ENCODE data around the gene KMT2B.
A peak's percentile ranks its signal among the peaks of the same experiment; 100 is the strongest.

The KMT2B gene

DNA sequence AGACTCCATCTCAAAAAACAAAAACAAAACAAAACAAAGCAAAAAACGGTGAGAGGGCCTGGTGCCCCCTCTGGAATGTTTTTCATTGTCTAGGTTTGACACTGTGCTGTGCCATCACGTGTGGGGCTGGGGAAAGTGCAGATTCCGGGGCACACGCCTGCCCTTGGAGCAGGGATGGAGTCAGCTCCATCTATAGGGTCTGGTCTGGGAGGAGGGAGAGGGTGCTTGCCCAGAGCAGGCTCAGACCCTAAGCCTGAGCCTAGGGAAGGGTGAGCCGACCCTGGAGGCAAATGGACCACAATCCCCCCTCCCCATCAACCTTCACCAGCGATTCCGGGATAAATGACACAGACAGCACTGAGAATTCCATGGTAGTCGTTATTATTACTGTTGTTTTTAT lies 24.4 kb upstream of the KMT2B start:
- no peak overlapping the region for H3K9ac ChIP-seq (ENCODE audit: low read depth, low read length, poor library complexity, severe bottlenecking)
- H3K4me3 ChIP-seq (ENCODE audit: low read length, poor library complexity, severe bottlenecking) = no peak overlapping the region
- H3K36me3 ChIP-seq (ENCODE audit: insufficient read depth, low read length) = no peaks in the 10 kb centered on the region
- no peak overlapping the region for H2AFZ ChIP-seq (ENCODE audit: low read length)
- no peaks in the 10 kb centered on the region for H3K27me3 ChIP-seq (ENCODE audit: insufficient read depth, low read length, poor library complexity, severe bottlenecking)
- no peaks in the 10 kb centered on the region for H3K4me1 ChIP-seq (ENCODE audit: insufficient read depth, low read length, poor library complexity, severe bottlenecking)
- TF ChIP-seq, protein P1, sequence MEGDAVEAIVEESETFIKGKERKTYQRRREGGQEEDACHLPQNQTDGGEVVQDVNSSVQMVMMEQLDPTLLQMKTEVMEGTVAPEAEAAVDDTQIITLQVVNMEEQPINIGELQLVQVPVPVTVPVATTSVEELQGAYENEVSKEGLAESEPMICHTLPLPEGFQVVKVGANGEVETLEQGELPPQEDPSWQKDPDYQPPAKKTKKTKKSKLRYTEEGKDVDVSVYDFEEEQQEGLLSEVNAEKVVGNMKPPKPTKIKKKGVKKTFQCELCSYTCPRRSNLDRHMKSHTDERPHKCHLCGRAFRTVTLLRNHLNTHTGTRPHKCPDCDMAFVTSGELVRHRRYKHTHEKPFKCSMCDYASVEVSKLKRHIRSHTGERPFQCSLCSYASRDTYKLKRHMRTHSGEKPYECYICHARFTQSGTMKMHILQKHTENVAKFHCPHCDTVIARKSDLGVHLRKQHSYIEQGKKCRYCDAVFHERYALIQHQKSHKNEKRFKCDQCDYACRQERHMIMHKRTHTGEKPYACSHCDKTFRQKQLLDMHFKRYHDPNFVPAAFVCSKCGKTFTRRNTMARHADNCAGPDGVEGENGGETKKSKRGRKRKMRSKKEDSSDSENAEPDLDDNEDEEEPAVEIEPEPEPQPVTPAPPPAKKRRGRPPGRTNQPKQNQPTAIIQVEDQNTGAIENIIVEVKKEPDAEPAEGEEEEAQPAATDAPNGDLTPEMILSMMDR (conservative IDR thresholded peaks at IDR 0.05; ENCODE audit: low read length) = no peak
- no peak for TF ChIP-seq EZH2phosphoT487 (IDR thresholded peaks at IDR 0.05; ENCODE audit: borderline replicate concordance)
- H4K20me1 ChIP-seq (ENCODE audit: insufficient read depth, low read length, poor library complexity, severe bottlenecking) = no peaks in the 10 kb centered on the region
- no peak overlapping the region for H3K4me2 ChIP-seq (ENCODE audit: low read depth, low read length, poor library complexity, severe bottlenecking)
- H3K9me3 ChIP-seq (ENCODE audit: insufficient read depth, low read depth, low read length) = no peaks in the 10 kb centered on the region
- no peaks in the 10 kb centered on the region for H3F3A ChIP-seq (ENCODE audit: low read depth)
- H3K9me2 ChIP-seq (replicated peaks; ENCODE audit: low read depth, low read length) = no peaks in the 10 kb centered on the region
- no peaks in the 10 kb centered on the region for H3K79me2 ChIP-seq (ENCODE audit: insufficient read depth, low read length)

DNA sequence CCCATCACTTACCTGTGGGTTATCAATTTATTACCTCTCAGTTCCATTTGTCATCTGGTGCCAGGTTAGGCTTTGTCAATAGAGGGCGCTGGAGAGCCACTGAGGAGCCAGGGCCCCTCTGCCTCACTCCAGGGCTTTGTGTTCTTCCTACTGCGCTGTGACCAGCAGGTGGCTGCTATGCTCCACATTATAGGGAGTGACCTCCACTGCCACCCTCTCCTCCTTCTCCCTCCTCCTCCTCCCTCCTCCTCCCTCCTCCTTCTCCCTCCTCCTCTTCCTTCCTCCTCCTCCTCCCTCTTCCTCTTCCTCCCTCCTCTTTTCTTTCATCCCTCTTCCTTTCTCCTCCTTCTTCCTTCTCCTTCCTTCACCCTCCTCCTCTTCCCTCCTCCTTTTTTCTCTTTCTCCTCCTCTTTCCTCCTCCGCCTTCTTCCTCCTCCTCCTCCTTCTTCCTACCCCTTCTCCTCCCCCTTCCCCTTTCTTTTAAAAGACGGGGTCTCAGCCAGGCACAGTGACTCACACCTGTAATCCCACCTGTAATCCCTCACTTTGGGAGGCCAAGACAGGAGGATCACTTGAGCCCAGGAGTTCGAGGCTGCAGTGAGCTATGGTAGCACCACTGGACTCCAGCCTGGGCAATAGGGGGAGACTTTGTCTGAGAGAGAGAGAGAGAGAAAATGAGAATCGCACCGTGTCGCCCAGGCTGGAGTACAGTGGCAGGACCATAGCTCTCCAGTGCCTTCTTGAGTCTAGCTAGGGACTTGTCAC lies 23.8 kb upstream of the KMT2B start:
- Histone ChIP-seq H3K9me2 (replicated peaks; ENCODE audit: low read depth, low read length) (no peaks in the 10 kb centered on the region), H3K4me2 (ENCODE audit: low read depth, low read length, poor library complexity, severe bottlenecking) (no peak overlapping the region)

DNA sequence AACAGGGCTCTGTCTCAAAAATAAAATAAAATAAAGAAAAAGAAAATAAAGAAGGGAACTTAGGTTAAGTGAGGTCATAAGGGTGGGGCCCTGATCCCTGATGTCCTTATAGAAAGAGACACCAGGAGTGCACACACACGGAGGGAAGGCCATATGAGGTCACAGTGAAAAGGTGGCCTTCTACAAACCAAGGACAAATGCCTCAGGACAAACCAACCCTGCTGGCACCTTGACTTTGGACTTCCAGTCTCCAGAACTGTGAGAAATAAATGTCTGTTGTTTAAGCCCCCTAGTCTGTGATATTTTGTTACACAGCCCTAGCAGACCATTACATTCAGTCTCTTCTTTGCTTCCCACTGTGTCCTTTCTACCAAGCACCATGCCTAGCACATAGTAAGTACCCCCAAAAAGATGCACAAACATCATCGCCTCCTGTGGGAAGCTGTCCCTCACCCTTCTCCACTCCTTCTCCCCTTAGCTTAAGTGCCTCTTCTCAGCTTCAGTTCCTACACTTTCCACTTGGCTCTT lies 21.8 kb upstream of the KMT2B start:
- Histone ChIP-seq H3K9me3 (ENCODE audit: insufficient read depth, low read depth, low read length) (no peaks in the 10 kb centered on the region), H3K27me3 (ENCODE audit: insufficient read depth, low read length, poor library complexity, severe bottlenecking) (no peaks in the 10 kb centered on the region), H3K4me1 (ENCODE audit: insufficient read depth, low read length, poor library complexity, severe bottlenecking) (no peaks in the 10 kb centered on the region), H3K9ac (ENCODE audit: low read depth, low read length, poor library complexity, severe bottlenecking) (no peak overlapping the region), H4K20me1 (ENCODE audit: insufficient read depth, low read length, poor library complexity, severe bottlenecking) (no peaks in the 10 kb centered on the region), H3K36me3 (ENCODE audit: insufficient read depth, low read length) (no peaks in the 10 kb centered on the region), H3K4me3 (ENCODE audit: low read length, poor library complexity, severe bottlenecking) (no peak overlapping the region), H3F3A (ENCODE audit: low read depth) (no peaks in the 10 kb centered on the region), H2AFZ (ENCODE audit: low read length) (no peak overlapping the region; the same call in 1 of the 2 replicates), H3K9me2 (replicated peaks; ENCODE audit: low read depth, low read length) (no peaks in the 10 kb centered on the region), H3K4me2 (ENCODE audit: low read depth, low read length, poor library complexity, severe bottlenecking) (no peak overlapping the region), H3K79me2 (ENCODE audit: insufficient read depth, low read length) (no peaks in the 10 kb centered on the region)
- TF ChIP-seq, protein P1 (conservative IDR thresholded peaks at IDR 0.05; ENCODE audit: low read length) = no peak
- no peak for TF ChIP-seq EZH2phosphoT487 (IDR thresholded peaks at IDR 0.05; ENCODE audit: borderline replicate concordance)

More for the DNA sequence above, 23.8 kb upstream of the KMT2B start:
- peak overlapping the region; percentile 26 for H3K9ac ChIP-seq (ENCODE audit: low read depth, low read length, poor library complexity, severe bottlenecking)
- H3K36me3 ChIP-seq (ENCODE audit: insufficient read depth, low read length) = no peaks in the 10 kb centered on the region
- H3K9me3 ChIP-seq (ENCODE audit: insufficient read depth, low read depth, low read length) = no peaks in the 10 kb centered on the region
- H3K27me3 ChIP-seq (ENCODE audit: insufficient read depth, low read length, poor library complexity, severe bottlenecking) = no peaks in the 10 kb centered on the region
- no peaks in the 10 kb centered on the region for H3K79me2 ChIP-seq (ENCODE audit: insufficient read depth, low read length)
- H3K4me1 ChIP-seq (ENCODE audit: insufficient read depth, low read length, poor library complexity, severe bottlenecking) = no peaks in the 10 kb centered on the region
- H4K20me1 ChIP-seq (ENCODE audit: insufficient read depth, low read length, poor library complexity, severe bottlenecking) = no peaks in the 10 kb centered on the region
- no peak overlapping the region for H3K4me3 ChIP-seq (ENCODE audit: low read length, poor library complexity, severe bottlenecking)
- no peak for TF ChIP-seq EZH2phosphoT487 (IDR thresholded peaks at IDR 0.05; ENCODE audit: borderline replicate concordance)
- TF ChIP-seq, protein P1 (conservative IDR thresholded peaks at IDR 0.05; ENCODE audit: low read length) = peak; percentile 100
- peak overlapping the region; percentile 65 for H2AFZ ChIP-seq (ENCODE audit: low read length)
- H3F3A ChIP-seq (ENCODE audit: low read depth) = no peaks in the 10 kb centered on the region

Data from Loucy (cell line).